Measurements from ENCODE around the gene JPT1. TPM values are rescaled to one million over a fixed set of nuclear protein-coding genes. Genes with fewer than 3 reads are reported as not detected.

The JPT1 gene
- total RNA-seq, 1 experiment from 2014 or later: 265 TPM

- Histone ChIP-seq H3K23me2 (ENCODE audit: insufficient read length, low read depth, low read length, poor library complexity, severe bottlenecking) (no peaks in the 10 kb centered on the region), H4K8ac (replicated peaks; ENCODE audit: insufficient read length, low read depth, low read length) (no peak overlapping the region), H2BK15ac (ENCODE audit: low read depth, low read length) (no peak overlapping the region), H2AFZ (ENCODE audit: low read length) (no peak overlapping the region), H3T11ph (ENCODE audit: low read length) (no peak overlapping the region), H2BK5ac (ENCODE audit: insufficient read length, low read length) (no peak overlapping the region), H2BK12ac (ENCODE audit: insufficient read length, low read depth, low read length) (no peak overlapping the region), H3K27ac (ENCODE audit: insufficient read length, low read depth, low read length) (no peak overlapping the region), H3K18ac (ENCODE audit: insufficient read length, low read depth, low read length) (no peak overlapping the region), H3K9me3 (ENCODE audit: control insufficient read depth, low read depth, low read length) (no peaks in the 10 kb centered on the region), H2BK20ac (ENCODE audit: low read depth, low read length, poor library complexity, severe bottlenecking) (no peak overlapping the region), H3K56ac (ENCODE audit: insufficient read length, low read depth, low read length) (no peak overlapping the region), H3K4me2 (ENCODE audit: insufficient read depth, insufficient read length, low read length) (no peak overlapping the region), H3K79me2 (ENCODE audit: insufficient read depth, low read length) (no peaks in the 10 kb centered on the region), H3K9ac (ENCODE audit: extremely low read depth, insufficient read length, low read length) (no peak overlapping the region), H3K4me1 (ENCODE audit: insufficient read depth, low read length) (no peaks in the 10 kb centered on the region), H4K91ac (ENCODE audit: insufficient read length, low read depth, low read length) (no peak overlapping the region), H3K4ac (ENCODE audit: low read depth, low read length) (no peak overlapping the region), H2AK5ac (ENCODE audit: insufficient read length, low read length) (no peak overlapping the region), H3K14ac (ENCODE audit: insufficient read depth, low read length) (no peak overlapping the region), H3K79me1 (ENCODE audit: insufficient read depth, low read depth, low read length, poor library complexity, severe bottlenecking) (peaks cover 6% of the 10 kb centered on the region), H4K5ac (ENCODE audit: insufficient read length, low read depth, low read length) (no peak overlapping the region), H4K20me1 (ENCODE audit: control insufficient read depth, insufficient read depth, insufficient read length) (no peaks in the 10 kb centered on the region), H2BK120ac (ENCODE audit: low read depth, low read length, poor library complexity, severe bottlenecking) (no peak overlapping the region), H3K27me3 (ENCODE audit: insufficient read depth, low read length) (no peaks in the 10 kb centered on the region), H3K23ac (ENCODE audit: insufficient read length, low read depth, low read length) (no peak overlapping the region)
- Mint-ChIP-seq H3K27ac (peak overlapping the region; percentile 48 to 94 (median 50); a peak in 6 of 7 replicates), H3K9me3 (no peaks in the 10 kb centered on the region), H3K4me1 (peaks cover 15% of the 10 kb centered on the region in 2 experiments), H3K36me3 (ENCODE audit: insufficient read depth in 1 of 3, low read depth in 3 of 3) (peaks cover 10 to 41% (median 23%) of the 10 kb centered on the region in 3 experiments; a peak in 6 of 7 replicates), H3K27me3 (ENCODE audit: low read depth) (no peaks in the 10 kb centered on the region; the same call in 1 of the 2 replicates), H3K4me3 (no peak overlapping the region)
- DNase-seq: no peak
- no CpG with 5 or more reads among the region's 19 CpGs for WGBS (ENCODE audit: extremely low coverage, insufficient read length, low lambda C conversion rate)
- TF ChIP-seq CTCF (conservative IDR thresholded peaks at IDR 0.05): no peak
Measured at GRCh38 chr17:75114552-75115314, 39.6 kb downstream of the JPT1 start.

All from H9 (cell line).